IPS-18c (cell line): ENCODE measurements around the gene UTRN.
A peak's percentile ranks its signal among the peaks of the same experiment; 100 is the strongest.

Source experiments
- H3K4me3 ChIP-seq: 2 replicates; pipeline ENCODE4 v1.7.0; 2013; ENCODE audit warnings: low read depth, mild to moderate bottlenecking, low read length, moderate library complexity; ENCODE audit not compliant: insufficient read depth
- H3K9me3 ChIP-seq: one replicate; pipeline ENCODE4 v1.6.1; 2013; ENCODE audit warnings: mild to moderate bottlenecking, low read length, moderate library complexity; ENCODE audit not compliant: control insufficient read depth, insufficient read depth

UTRN gene

DNA sequence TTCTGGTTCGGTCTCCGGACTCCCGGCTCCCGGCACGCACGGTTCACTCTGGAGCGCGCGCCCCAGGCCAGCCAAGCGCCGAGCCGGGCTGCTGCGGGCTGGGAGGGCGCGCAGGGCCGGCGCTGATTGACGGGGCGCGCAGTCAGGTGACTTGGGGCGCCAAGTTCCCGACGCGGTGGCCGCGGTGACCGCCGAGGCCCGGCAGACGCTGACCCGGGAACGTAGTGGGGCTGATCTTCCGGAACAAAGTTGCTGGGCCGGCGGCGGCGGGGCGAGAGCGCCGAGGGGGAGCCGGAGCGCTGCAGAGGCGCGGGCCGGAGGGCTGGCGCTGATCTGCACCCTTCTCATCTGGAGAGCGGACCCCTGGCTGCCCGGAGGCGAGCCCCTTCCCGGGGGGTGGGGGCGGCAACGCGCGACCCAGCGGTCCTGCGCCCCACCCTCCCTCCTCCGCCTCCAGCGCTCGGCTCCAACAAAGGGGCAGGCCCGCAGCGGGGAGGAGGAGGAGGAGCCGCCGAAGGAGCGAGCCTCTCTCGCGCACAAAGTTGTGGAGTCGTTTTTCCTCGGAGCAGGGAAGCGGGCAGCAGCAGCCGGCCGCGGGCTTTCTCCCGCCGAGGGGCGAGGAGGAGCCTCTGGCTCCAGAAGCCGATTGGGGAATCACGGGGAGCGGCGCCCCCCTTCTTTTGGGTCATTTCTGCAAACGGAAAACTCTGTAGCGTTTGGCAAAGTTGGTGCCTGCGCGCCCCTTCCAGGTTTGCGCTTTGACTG, at the start of gene UTRN:
TSS of gene UTRN (plus strand) at position 553 of the 765 bp plus-strand sequence. CDS start 6,494 bp downstream, outside the sequence.
- Histone ChIP-seq H3K9me3 (no peaks in the 10 kb centered on the region), H3K4me3 (peak within 1 kb of the TSS; percentile 88)

DNA sequence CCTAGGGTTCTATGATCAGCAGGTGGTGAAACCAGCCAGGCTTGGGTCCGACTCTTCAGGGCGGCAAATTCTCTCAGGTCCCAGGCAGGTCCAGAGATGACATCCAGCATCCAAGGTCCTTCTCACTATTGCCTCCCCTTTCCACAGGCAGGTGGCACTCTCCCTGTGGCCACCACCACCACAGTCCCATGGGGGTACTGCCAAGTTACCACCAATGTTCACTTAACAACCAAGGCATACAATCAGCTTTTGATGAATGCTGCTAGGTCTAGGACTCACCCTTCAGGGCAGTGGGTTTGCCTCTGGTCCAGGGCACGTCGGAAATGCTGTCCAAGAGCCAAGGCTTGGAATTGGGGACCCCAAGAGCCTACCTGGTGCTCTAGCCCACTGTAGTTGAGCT, 40.4 kb upstream of the UTRN start:
- Histone ChIP-seq H3K4me3 (no peak overlapping the region; the same call in 1 of the 2 replicates), H3K9me3 (no peaks in the 10 kb centered on the region)

DNA sequence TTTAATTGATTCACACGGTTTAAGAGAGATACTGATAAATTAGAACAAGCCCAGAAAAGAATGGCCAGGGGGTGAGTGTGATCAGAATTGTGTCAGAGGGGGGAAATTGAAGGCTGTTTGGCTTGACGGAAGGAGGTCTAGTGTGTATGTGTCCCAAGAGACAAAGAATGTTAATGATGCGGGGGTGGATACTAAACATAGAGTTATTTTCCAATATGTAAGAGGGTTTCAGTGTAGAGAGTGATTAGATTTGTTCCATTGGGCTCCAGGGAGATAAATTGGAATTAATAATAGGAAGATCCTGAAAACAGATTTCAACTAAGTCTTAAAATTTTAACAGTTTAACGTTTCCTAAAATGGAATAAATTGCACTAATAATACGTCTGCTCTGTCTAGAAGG, 38.1 kb upstream of the UTRN start:
- no peaks in the 10 kb centered on the region for H3K9me3 ChIP-seq
- H3K4me3 ChIP-seq: no peak overlapping the region

DNA sequence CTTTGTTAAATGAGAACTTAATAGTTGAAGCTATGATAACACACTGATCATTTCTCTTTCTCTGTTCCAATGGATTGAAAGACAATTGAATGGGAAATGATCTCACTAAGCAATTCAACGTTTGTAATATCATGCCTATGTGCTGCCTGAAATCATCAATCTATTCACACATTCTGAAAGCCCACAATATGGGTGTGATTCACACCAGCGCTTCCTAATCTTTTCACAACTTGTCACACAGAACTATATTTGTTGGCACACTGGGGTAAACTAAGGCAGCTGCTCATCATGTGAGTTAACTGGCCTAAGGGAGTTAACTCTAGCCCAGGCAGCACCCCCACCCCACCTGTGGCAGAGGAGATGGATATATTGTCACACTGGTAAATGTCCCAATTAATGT, 37.1 kb upstream of the UTRN start:
- H3K9me3 ChIP-seq: no peaks in the 10 kb centered on the region
- H3K4me3 ChIP-seq: no peak overlapping the region

DNA sequence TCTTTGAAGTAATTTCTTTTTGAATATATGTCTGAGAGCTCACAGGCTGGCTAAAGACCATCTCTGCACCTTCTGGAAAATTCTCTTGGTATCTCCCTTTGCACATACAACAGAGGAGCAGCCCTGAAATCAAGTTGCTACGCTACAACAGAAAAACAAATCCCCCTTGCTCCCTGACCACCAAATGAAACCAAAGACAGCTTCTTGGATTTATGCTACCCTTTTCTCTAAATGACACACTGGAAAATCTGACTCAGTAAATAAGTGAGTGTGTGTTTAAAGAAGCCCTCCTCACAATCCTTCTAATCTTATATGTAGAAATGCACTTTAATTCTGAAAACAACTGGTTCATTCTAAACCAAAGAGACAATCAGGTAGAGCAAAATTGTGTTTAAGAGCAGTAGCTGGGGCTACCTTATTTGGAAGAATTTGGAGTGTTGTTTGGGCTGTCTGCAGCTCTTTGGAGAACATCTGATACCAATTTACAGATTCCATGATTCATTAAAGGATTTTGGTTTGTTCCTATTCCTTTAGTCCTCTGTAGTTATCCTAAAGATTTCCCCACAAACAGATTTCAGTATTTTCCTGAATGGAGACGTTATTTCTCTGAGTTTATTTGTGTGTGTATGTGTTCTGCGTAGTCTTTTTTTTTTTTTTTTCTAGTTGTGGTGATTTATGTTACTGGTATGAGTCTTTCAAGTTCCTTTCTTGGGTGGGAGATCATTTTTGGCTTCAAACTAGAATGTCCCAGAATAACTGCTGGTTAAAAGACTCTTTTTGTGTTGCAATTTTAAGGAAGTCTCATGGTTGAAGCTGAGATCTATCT, 36.4 kb upstream of the UTRN start:
- Histone ChIP-seq H3K9me3 (no peaks in the 10 kb centered on the region), H3K4me3 (no peak overlapping the region)

DNA sequence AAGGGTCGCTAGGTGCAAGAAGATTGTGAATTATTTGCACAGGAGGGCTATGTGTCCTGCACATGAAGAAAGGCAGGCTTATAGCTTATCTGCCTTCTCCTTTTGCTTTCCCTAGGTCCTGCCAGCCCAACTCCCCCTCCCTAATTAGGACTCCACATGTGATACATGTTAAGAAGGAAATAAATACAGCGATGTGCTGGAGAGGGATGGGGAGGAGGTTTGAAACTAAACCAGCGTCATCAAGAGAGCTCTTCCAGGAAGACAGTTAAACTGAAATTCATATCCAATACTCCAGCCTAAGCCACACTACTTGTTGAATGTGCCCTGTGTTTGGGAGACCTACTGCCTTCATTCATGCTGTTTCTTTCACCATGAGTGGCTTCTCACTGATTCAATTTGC, 34.9 kb upstream of the UTRN start:
- Histone ChIP-seq H3K4me3 (no peak overlapping the region), H3K9me3 (no peaks in the 10 kb centered on the region)

DNA sequence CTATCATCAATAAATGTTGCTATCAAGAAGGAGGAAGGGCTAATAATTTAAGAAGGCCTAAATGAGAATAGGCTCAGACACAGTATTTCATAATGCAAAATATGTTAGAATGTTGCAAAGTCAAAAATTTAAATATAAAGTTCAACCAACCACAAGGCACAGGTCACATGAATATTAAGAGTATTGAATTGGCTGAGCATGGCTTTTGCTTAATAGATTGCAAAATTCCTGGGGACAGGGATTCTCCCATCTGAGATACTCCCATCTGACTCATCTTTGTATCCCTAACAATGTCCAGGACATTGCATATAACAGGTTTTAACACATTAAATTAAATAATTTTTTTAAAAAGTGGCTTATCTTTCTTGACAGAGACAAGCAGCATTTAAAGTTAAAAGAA, 32.9 kb upstream of the UTRN start:
- Histone ChIP-seq H3K4me3 (no peak overlapping the region), H3K9me3 (no peaks in the 10 kb centered on the region)

DNA sequence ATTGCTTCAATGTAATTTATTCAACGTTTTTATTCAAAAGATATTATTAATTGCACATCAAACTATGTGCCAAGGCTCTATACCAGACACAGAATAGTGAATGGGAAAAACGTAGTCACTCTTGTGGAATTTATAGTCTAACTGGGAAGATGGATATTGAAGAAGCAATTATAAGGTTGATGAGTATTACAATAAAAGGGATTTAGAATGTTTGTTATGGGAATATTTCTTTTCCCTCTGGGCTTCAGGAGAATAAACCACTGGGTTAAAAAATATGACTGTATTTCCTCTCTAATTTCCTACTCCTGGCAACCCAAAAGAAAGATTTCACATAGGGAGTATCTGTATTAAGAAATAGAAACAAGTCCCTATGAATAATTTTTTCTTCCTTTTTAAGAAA, 25.1 kb upstream of the UTRN start:
- H3K9me3 ChIP-seq: no peaks in the 10 kb centered on the region
- no peak overlapping the region for H3K4me3 ChIP-seq

DNA sequence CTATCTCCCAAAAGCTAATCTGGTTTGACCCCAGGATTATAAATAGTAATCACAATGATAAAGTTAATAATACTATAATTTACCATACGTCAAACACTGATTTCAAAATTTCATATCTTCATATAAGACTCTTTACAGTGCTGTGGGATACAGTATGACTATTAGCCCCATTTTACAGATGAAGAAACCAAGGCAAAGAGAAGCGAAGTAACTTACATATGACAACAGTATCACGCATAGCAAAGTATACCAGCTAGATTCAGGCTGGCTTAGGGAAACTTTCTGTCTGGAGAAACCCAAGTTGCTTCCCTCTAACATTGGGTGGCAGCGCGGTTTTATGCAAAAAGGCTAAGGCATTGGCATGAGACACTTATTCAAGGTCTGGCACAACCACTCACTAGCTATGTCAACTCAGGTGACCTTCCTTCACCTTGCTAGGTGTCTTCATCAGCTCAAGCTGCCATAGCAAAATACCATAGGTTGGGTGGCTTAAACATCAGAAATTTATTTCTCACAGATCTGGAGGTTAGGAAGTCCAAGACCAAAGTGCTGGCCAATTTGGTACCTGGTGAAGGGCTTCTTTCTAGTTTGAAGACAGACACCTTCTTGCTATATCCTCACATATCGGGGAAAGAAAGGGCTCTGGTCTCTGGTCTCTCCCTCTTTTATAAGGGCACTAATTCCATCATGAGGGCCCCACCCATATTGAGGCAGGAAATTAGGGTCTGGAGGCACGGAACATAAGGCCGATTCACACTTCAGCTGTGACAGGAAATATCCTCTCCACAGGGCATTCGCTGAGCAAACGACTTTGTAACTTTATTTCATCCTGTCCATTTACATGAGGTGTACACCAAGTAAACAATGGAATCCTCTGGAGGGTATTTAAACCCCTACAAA, 22.4 kb upstream of the UTRN start:
- Histone ChIP-seq H3K4me3 (no peak overlapping the region), H3K9me3 (no peaks in the 10 kb centered on the region)

DNA sequence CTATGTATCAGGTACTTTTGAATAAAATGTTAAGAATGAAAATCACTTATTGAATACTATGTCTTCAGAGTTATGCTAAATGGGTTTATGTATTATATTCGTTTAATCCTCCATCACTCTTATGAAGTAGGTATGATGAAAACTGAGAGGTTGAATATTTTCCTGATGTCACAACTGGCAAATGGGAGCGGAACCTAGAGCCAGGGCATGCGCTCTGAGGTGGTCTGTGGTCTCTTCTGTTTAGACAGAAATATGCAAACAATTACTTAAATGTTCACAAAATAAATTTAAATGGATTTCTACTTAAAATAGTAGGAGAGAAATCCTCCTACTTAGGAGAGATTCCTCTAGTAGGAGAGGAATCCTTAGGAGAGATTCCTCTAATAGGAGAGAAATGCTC, 21.3 kb upstream of the UTRN start:
- no peak overlapping the region for H3K4me3 ChIP-seq
- no peaks in the 10 kb centered on the region for H3K9me3 ChIP-seq

DNA sequence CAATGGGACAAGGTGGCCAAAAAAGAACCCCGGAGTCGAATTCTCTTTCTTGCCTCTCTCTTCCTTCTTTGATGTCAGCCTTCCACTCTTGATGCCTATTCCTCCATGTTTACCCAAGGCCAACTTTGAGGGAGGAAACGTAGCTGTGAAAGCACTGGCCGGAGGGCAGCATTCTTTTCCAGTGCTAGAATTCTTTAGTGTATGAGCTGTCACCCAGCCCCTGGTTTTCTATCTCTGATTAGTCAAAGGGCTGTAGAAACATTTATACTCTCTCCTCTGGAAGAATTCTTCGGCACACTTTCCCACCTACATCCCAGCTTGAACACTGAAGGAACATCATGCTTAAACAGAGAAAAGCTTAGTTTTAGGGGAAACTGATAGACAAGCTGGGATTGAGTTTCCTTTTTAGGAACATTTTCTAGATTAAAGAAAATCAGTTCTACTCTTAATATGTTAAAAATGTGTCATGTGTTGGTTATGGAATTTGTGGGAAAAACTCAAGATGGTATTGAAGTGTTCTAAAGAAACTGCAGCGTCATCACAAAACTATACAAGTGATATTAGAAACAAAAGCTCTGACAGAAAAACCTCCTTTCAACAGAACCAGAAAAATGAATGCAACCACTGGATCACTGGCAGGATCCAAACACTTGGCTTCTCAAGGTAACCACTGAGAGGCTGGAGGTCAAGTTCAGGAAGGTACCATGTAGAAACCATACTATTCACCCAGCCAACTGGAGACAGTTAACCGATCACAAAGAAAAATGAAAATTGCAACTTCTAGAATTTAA, 20.7 kb upstream of the UTRN start:
- Histone ChIP-seq H3K9me3 (no peaks in the 10 kb centered on the region), H3K4me3 (no peak overlapping the region)

DNA sequence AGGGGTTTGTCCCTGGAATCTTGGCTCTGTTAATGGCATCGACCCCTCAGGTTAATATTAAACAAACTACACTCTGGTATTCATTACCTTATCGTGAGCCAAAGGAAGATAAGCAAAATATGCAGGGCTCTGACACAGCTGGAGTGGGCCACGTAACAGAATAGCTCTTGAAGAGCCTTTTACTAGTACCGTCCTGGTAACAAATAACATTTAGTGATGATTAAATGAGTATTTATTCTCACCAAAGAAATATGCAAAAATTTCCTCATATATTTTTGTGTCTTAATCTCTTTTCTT, 20.1 kb upstream of the UTRN start:
- Histone ChIP-seq H3K4me3 (no peak overlapping the region), H3K9me3 (no peaks in the 10 kb centered on the region)

DNA sequence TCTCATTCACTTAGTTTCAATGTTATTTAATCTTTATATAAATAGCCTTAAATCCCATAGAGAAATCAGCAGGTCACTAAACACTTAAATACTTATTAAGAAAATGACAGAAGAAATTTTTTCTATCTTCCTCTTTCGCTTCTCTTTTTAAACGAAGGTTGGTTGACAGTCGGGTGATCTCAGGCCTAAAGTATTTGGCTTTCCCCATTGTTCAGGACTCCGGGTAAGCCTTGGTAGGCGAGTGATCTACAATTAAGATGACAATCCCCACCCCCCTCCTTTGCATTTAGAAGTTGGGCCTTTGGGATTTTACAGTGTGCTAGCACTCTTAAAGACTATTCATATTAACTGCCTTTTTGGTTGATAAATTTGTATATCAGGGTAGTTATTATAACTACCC, 19.7 kb upstream of the UTRN start:
- no peaks in the 10 kb centered on the region for H3K9me3 ChIP-seq
- no peak overlapping the region for H3K4me3 ChIP-seq

DNA sequence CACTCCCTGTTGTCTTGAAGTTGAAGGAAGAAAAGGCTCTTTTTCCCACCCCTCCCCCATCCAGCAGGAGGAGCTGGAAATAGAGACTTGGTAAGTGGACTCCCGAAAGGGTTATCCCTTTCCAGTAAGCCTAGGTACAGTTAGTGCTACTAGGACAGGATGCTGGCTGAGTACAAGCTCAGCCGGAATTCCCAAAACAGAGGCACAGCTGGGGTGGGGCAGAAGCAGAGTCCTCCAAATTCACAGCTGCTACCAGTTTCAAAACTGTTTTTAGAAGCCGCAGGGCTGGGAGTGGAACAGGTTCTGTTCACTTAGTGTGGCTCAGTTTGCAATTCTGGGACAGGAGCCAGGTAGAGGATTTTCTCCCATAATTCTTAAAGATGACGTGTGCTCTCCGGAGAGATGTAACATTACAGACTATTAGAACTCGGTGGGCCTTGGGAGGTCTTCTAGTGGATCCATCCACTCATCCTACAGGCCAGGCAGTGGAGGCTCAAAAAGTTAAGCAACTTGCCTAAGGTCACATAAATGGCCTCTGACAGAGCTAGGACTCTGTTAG, 19.0 kb upstream of the UTRN start:
- H3K4me3 ChIP-seq: peak overlapping the region; percentile 2; the same call in 1 of the 2 replicates

DNA sequence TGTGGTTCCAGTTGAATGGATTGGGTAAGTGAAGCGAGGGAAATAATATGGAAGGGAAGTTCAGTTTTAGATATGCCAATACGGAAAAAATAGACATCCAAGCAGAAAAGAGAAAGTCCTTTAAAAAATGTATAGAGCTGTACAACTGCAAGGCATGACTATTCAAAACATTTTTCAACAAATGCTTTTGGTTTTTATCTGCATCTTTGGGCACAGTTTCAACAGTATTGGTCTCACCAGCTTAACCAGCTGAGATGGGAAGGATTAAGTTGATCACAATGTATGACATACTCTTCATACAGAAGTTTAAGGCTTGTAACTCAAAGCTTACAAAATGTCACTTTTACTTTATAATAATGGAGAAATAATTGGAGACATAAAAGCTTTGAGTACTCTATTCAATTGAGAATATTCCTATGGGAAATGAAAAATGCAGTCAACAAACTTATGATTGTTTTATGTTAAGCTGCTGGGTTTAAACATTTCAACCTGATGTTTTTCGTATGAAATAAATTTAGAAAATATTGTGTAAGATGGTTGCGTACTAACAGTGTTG, 16.3 kb upstream of the UTRN start:
- no peak overlapping the region for H3K4me3 ChIP-seq
- H3K9me3 ChIP-seq: peaks cover 4% of the 10 kb centered on the region

More for the DNA sequence above, 19.0 kb upstream of the UTRN start:
- H3K9me3 ChIP-seq: peaks cover 2% of the 10 kb centered on the region

DNA sequence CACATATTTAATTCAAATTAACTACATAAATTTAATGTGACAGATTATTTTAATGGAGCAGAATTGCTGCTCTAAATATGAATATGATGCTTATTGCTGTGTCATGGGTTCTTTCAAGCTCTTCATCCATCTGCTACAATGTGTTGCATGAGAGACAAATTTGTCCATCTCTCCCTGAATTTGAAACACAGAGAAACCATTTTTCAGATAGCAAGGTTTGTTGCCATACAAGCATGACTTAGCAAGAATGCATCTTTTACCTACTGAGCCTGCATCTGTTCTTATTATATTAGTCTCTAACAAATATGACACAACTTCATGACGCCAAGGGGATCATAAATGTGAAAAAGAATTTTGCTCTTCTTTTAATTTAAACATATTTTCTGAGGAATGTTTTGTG, 8.0 kb upstream of the UTRN start:
- peaks cover 2% of the 10 kb centered on the region for H3K9me3 ChIP-seq

More for the DNA sequence above, 8.0 kb upstream of the UTRN start:
- no peak overlapping the region for H3K4me3 ChIP-seq
